ENCODE measurements around the gene FGG.

Gene FGG

GRCh38 chr4:154625971-154626370 is 13.5 kb upstream of the FGG start:
- Histone ChIP-seq H3K79me2 (ENCODE audit: low read length) (no peaks in the 10 kb centered on the region), H3K9me3 (replicated peaks; ENCODE audit: insufficient read depth, low read length) (no peaks in the 10 kb centered on the region), H3K4me1 (ENCODE audit: low read length) (no peaks in the 10 kb centered on the region), H3K4me2 (ENCODE audit: low read depth, low read length) (no peak overlapping the region), H3K27me3 (replicated peaks; ENCODE audit: insufficient read depth, low read length) (no peaks in the 10 kb centered on the region; the same call in 1 of the 2 replicates), H3K4me3 (ENCODE audit: low read length) (no peak overlapping the region), H3K27ac (ENCODE audit: low read length) (no peak overlapping the region), H4K20me1 (ENCODE audit: insufficient read depth, low read length) (no peaks in the 10 kb centered on the region), H3K36me3 (replicated peaks; ENCODE audit: insufficient read depth, low read length) (no peaks in the 10 kb centered on the region), H3F3A (ENCODE audit: insufficient read depth, low read length) (no peaks in the 10 kb centered on the region), H3K9ac (ENCODE audit: low read length) (no peak overlapping the region), H2AFZ (ENCODE audit: low read length) (no peak overlapping the region), H3K9me2 (replicated peaks; ENCODE audit: insufficient read depth, low read length) (no peaks in the 10 kb centered on the region)
- no peak for TF ChIP-seq CTCF (IDR thresholded peaks at IDR 0.05; ENCODE audit: low read length)
- no peak for TF ChIP-seq EZH2phosphoT487 (IDR thresholded peaks at IDR 0.05; ENCODE audit: low read length)
- no peak for TF ChIP-seq EZH2 (optimal IDR thresholded peaks at IDR 0.05; ENCODE audit: low read depth, low read length)
- DNase-seq = no peak

GRCh38 chr4:154623995-154624394 is 11.5 kb upstream of the FGG start:
- no peak for DNase-seq
- H3K27ac ChIP-seq (ENCODE audit: low read length) = no peak overlapping the region
- H2AFZ ChIP-seq (ENCODE audit: low read length) = no peak overlapping the region
- H3K4me3 ChIP-seq (ENCODE audit: low read length) = no peak overlapping the region
- no peaks in the 10 kb centered on the region for H3K9me2 ChIP-seq (replicated peaks; ENCODE audit: insufficient read depth, low read length)
- no peak overlapping the region for H3K9ac ChIP-seq (ENCODE audit: low read length)
- no peaks in the 10 kb centered on the region for H4K20me1 ChIP-seq (ENCODE audit: insufficient read depth, low read length)
- no peaks in the 10 kb centered on the region; the same call in 1 of the 2 replicates for H3K27me3 ChIP-seq (replicated peaks; ENCODE audit: insufficient read depth, low read length)
- H3K4me2 ChIP-seq (ENCODE audit: low read depth, low read length) = no peak overlapping the region
- no peaks in the 10 kb centered on the region for H3K4me1 ChIP-seq (ENCODE audit: low read length)
- TF ChIP-seq EZH2 (optimal IDR thresholded peaks at IDR 0.05; ENCODE audit: low read depth, low read length) = no peak
- no peak for TF ChIP-seq CTCF (IDR thresholded peaks at IDR 0.05; ENCODE audit: low read length)
- no peak for TF ChIP-seq EZH2phosphoT487 (IDR thresholded peaks at IDR 0.05; ENCODE audit: low read length)
- no peaks in the 10 kb centered on the region for H3K79me2 ChIP-seq (ENCODE audit: low read length)
- H3K36me3 ChIP-seq (replicated peaks; ENCODE audit: insufficient read depth, low read length) = no peaks in the 10 kb centered on the region
- H3F3A ChIP-seq (ENCODE audit: insufficient read depth, low read length) = no peaks in the 10 kb centered on the region
- H3K9me3 ChIP-seq (replicated peaks; ENCODE audit: insufficient read depth, low read length) = no peaks in the 10 kb centered on the region

GRCh38 chr4:154623436-154623835 is 11.0 kb upstream of the FGG start:
- Histone ChIP-seq H3K9ac (ENCODE audit: low read length) (no peak overlapping the region), H3K79me2 (ENCODE audit: low read length) (no peaks in the 10 kb centered on the region), H3K4me3 (ENCODE audit: low read length) (no peak overlapping the region), H3K9me3 (replicated peaks; ENCODE audit: insufficient read depth, low read length) (no peaks in the 10 kb centered on the region), H3K27ac (ENCODE audit: low read length) (no peak overlapping the region), H3K4me1 (ENCODE audit: low read length) (no peaks in the 10 kb centered on the region), H3K27me3 (replicated peaks; ENCODE audit: insufficient read depth, low read length) (no peaks in the 10 kb centered on the region; the same call in 1 of the 2 replicates), H3K36me3 (replicated peaks; ENCODE audit: insufficient read depth, low read length) (no peaks in the 10 kb centered on the region), H2AFZ (ENCODE audit: low read length) (no peak overlapping the region), H3K4me2 (ENCODE audit: low read depth, low read length) (no peak overlapping the region), H4K20me1 (ENCODE audit: insufficient read depth, low read length) (no peaks in the 10 kb centered on the region), H3F3A (ENCODE audit: insufficient read depth, low read length) (no peaks in the 10 kb centered on the region), H3K9me2 (replicated peaks; ENCODE audit: insufficient read depth, low read length) (no peaks in the 10 kb centered on the region)
- TF ChIP-seq EZH2phosphoT487 (IDR thresholded peaks at IDR 0.05; ENCODE audit: low read length) (no peak), EZH2 (optimal IDR thresholded peaks at IDR 0.05; ENCODE audit: low read depth, low read length) (no peak), CTCF (IDR thresholded peaks at IDR 0.05; ENCODE audit: low read length) (no peak)
- no peak for DNase-seq

Data from MM.1S (cell line).